Spleen (tissue), 7 donors: Measurements from ENCODE around the gene OR5P2.

Experiments
- POLR2A ChIP-seq, 3 donors: fragments of 450-650 bp; IDR thresholded peaks; one replicate each; pipeline ENCODE4 v1.5.1; 2017; ENCODE audit warnings: antibody characterized with exemption in 3 of 3, mild to moderate bottlenecking in 1 of 3
- POLR2AphosphoS5 ChIP-seq, 3 donors: sonication (generic); formaldehyde crosslinking; IDR thresholded peaks; one replicate each; pipeline ENCODE4 v1.5.1; 2017; ENCODE audit warnings: antibody characterized with exemption in 3 of 3
- TF ChIP-seq, protein P1 (sequence below), 11 experiments: fragments of 200-600 bp in 7 of 11; fragments of 450-650 bp in 4 of 11; sonication (generic) in 4 of 11; IDR thresholded peaks in 8 of 11; conservative IDR thresholded peaks in 3 of 11; 1 replicate in 7 of 11; 2 replicates in 4 of 11; pipeline versions ENCODE4 v1.4.0 to v1.8.0; 2016 to 2021; ENCODE audit warnings: antibody characterized with exemption in 11 of 11, inconsistent platforms in 4 of 11, mild to moderate bottlenecking in 1 of 11
- donor health status: DM: no; HTN: no; CAD: no; lungs with moderate emphysema.
- donor health status: DM: no; HTN: no; CAD: no.
- donor health status: DM: no; HTN: no; CAD: no.

DNA sequence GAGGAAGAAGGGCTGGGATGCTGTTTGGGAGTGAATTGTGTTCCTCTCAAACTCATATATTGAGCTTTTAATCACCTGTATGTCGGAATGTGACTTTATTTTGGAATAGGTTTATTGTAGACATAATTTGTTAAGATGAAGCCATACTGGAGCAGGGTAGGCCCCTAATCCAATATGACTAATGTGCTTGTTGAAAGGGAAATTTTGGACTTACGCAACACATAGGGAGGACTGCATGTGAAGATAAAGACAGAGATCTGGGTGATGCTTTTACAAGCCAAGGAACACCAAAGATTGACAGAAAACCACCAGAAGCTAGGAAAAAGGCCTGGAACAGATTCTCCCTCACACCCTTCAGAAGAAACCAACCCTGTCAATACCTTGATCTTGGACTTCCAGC lies 47.3 kb downstream of the OR5P2 start:
- TF ChIP-seq POLR2A (IDR thresholded peaks at IDR 0.05), result no peak
- no peak for TF ChIP-seq POLR2AphosphoS5 (IDR thresholded peaks at IDR 0.05)
- TF ChIP-seq, protein P1, sequence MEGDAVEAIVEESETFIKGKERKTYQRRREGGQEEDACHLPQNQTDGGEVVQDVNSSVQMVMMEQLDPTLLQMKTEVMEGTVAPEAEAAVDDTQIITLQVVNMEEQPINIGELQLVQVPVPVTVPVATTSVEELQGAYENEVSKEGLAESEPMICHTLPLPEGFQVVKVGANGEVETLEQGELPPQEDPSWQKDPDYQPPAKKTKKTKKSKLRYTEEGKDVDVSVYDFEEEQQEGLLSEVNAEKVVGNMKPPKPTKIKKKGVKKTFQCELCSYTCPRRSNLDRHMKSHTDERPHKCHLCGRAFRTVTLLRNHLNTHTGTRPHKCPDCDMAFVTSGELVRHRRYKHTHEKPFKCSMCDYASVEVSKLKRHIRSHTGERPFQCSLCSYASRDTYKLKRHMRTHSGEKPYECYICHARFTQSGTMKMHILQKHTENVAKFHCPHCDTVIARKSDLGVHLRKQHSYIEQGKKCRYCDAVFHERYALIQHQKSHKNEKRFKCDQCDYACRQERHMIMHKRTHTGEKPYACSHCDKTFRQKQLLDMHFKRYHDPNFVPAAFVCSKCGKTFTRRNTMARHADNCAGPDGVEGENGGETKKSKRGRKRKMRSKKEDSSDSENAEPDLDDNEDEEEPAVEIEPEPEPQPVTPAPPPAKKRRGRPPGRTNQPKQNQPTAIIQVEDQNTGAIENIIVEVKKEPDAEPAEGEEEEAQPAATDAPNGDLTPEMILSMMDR (IDR thresholded peaks at IDR 0.05 in 8 of 11, conservative IDR thresholded peaks at IDR 0.05 in 3 of 11), result no peak
